K562 (cell line): ENCODE results near the gene EVA1B. TPM values are rescaled to one million over a fixed set of nuclear protein-coding genes. Genes with fewer than 3 reads are reported as not detected.

Experiments
- CTBP1 ChIP-seq: fragments of 450-650 bp; IDR thresholded peaks from 2 replicates; pipeline ENCODE4 v1.6.1; 2016; ENCODE audit warnings: borderline replicate concordance
- ETS2 ChIP-seq: IDR thresholded peaks from 2 replicates; pipeline ENCODE4 v1.6.1; 2016; ENCODE audit warnings: borderline replicate concordance, missing genetic modification characterization, mild to moderate bottlenecking, moderate library complexity, missing compliant biosample characterization; ENCODE audit not compliant: poor library complexity, severe bottlenecking
- HMGXB4 ChIP-seq: sonication (generic); formaldehyde crosslinking; IDR thresholded peaks from 2 replicates; pipeline ENCODE4 v1.8.1; 2023; ENCODE audit warnings: mild to moderate bottlenecking, missing genetic modification reagents
- MAZ ChIP-seq, 2 experiments: fragments of 450-650 bp in 1 of 2; sonication (generic) in 1 of 2; formaldehyde crosslinking; IDR thresholded peaks in 1 of 2; conservative IDR thresholded peaks in 1 of 2; 2 replicates each; pipeline versions ENCODE4 v1.4.0 to v1.5.0; 2020; ENCODE audit warnings: mild to moderate bottlenecking in 1 of 2, missing genetic modification reagents in 1 of 2
- NCOA6 ChIP-seq: fragments of 450-650 bp; IDR thresholded peaks from 2 replicates; pipeline ENCODE4 v1.6.1; 2017; ENCODE audit warnings: mild to moderate bottlenecking
- NEUROD1 ChIP-seq: fragments of 150-350 bp; IDR thresholded peaks from 2 replicates; pipeline ENCODE4 v1.6.1; 2014; ENCODE audit warnings: borderline replicate concordance, low read length, low read depth; ENCODE audit not compliant: partially characterized antibody
- RBM15 ChIP-seq: fragments of 200-400 bp; formaldehyde crosslinking; IDR thresholded peaks from 2 replicates; pipeline ENCODE4 v1.6.1; 2018; ENCODE audit warnings: mild to moderate bottlenecking, low read length, moderate library complexity; ENCODE audit not compliant: insufficient read depth
- REST ChIP-seq, 2 experiments: fragments of 450-650 bp; formaldehyde crosslinking in 1 of 2; IDR thresholded peaks; 2 replicates each; pipeline versions ENCODE4 v1.4.0 to v1.6.1; 2014 to 2020; ENCODE audit warnings: mild to moderate bottlenecking in 2 of 2, borderline replicate concordance in 1 of 2, low read depth in 1 of 2
- RFX5 ChIP-seq: IDR thresholded peaks from 2 replicates; pipeline ENCODE4 v1.6.1; 2011; ENCODE audit warnings: low read depth, mild to moderate bottlenecking, improper control_type of control experiment, low read length
- SRSF9 ChIP-seq: fragments of 200-400 bp; formaldehyde crosslinking; IDR thresholded peaks from 2 replicates; pipeline ENCODE4 v1.6.1; 2017; ENCODE audit warnings: low read depth, low read length, borderline replicate concordance
- TFAP4 ChIP-seq: sonication (generic); formaldehyde crosslinking; IDR thresholded peaks from 2 replicates; pipeline ENCODE4 v1.8.0; 2022; ENCODE audit warnings: missing genetic modification reagents, mild to moderate bottlenecking, moderate library complexity, borderline replicate concordance
- YY1 ChIP-seq, 3 experiments: IDR thresholded peaks; 2 replicates each; pipeline ENCODE4 v1.6.1; 2011; ENCODE audit warnings: low read length in 2 of 3, mild to moderate bottlenecking in 2 of 3, moderate library complexity in 2 of 3, borderline replicate concordance in 1 of 3, control low read depth in 1 of 3, low read depth in 1 of 3; ENCODE audit not compliant: insufficient read depth in 3 of 3, insufficient replicate concordance in 2 of 3, control insufficient read depth in 1 of 3, insufficient read length in 1 of 3; ENCODE audit errors: extremely low read depth in 1 of 3
- ZFX ChIP-seq: sonication (generic); formaldehyde crosslinking; IDR thresholded peaks from 2 replicates; pipeline ENCODE4 v1.8.0; 2022; ENCODE audit warnings: mild to moderate bottlenecking, missing genetic modification reagents, moderate library complexity
- ZNF384 ChIP-seq: IDR thresholded peaks from 2 replicates; pipeline ENCODE4 v1.6.1; 2012; ENCODE audit warnings: low read depth, low read length, improper control_type of control experiment
- polyA plus RNA-seq, 8 experiments: library from polyadenylated mRNA; depleted of rRNA in 4 of 8; stranded (reverse) in 5 of 8; unstranded in 3 of 8; fragments of >200 nt; fragmentation: Nextera tagmentation in 2 of 8; fragmentation: Illumina TruSeq in 1 of 8; extraction: Ambion mirVana in 2 of 8; extraction: Trizol in 1 of 8; gene quantifications; 2 replicates each; pipeline versions ENCODE4 v1.2.1 to v1.2.3, GENCODE V29; 2011 to 2014; ENCODE audit warnings: inconsistent platforms in 1 of 8, missing spikeins in 1 of 8
- total RNA-seq, 7 experiments: library from RNA; depleted of rRNA in 6 of 7; stranded (reverse); fragments of >200 nt in 6 of 7; fragmentation: Illumina TruSeq in 2 of 7; extraction: Trizol in 2 of 7; gene quantifications; 2 replicates each; pipeline versions ENCODE4 v1.2.1 to v1.2.3, GENCODE V29; 2011 to 2021; ENCODE audit warnings: low replicate concordance in 1 of 7

Gene EVA1B
- total and polyA plus RNA-seq, 9 of the 15 experiments (the other 6 are each of a cell fraction or from before 2014, with no cell fraction given): 0.08 to 65.7 (median 2.4) TPM

GRCh38 chr1:36369061-36369861 lies 45.8 kb upstream of the EVA1B start (continued):
- no peak for TF ChIP-seq ETS2 (tag)
- 0 out of 2 replicates have a peak, but pooled peaks have one; percentile 8 for TF ChIP-seq ZNF384
- peak; percentile 67; the same call in 1 of the 2 replicates for TF ChIP-seq TFAP4 (CRISPR knock-in tag)
- no peak for TF ChIP-seq SRSF9
- TF ChIP-seq MAZ (CRISPR knock-in tag; conservative IDR thresholded peaks at IDR 0.05 in 1 of 2, IDR thresholded peaks at IDR 0.05 in 1 of 2): peak; percentile 15 to 74; a peak in 2 of 4 replicates
- TF ChIP-seq NCOA6: no peak
- TF ChIP-seq REST (IDR thresholded peaks at IDR 0.05; ENCODE audit: borderline replicate concordance): peak; percentile 76
- TF ChIP-seq REST (CRISPR knock-in tag; IDR thresholded peaks at IDR 0.05; ENCODE audit: low read depth): no peak
- TF ChIP-seq CTBP1: peak; percentile 71
- TF ChIP-seq HMGXB4: no peak
- TF ChIP-seq RFX5: no peak
- TF ChIP-seq RBM15: no peak
- TF ChIP-seq ZFX (CRISPR knock-in tag): 0 out of 2 replicates have a peak, but pooled peaks have one; percentile 10
- TF ChIP-seq NEUROD1: peak; percentile 42
- TF ChIP-seq YY1 (IDR thresholded peaks at IDR 0.05; ENCODE audit: borderline replicate concordance in 1 of 3, control insufficient read depth in 1 of 3, extremely low read depth in 1 of 3, insufficient read depth in 3 of 3, insufficient read length in 1 of 3, insufficient replicate concordance in 2 of 3, low read depth in 1 of 3, low read length in 2 of 3): peak in 1 of 3 experiments; percentile 39
